Calu3 (cell line): ENCODE measurements around the gene DCST2. TPM values are rescaled to one million over a fixed set of nuclear protein-coding genes. Genes with fewer than 3 reads are reported as not detected.
A peak's percentile ranks its signal among the peaks of the same experiment; 100 is the strongest.
"Not testable (repeated sequence)": the region's sequence is repeated elsewhere in the genome, so short reads cannot be mapped to it uniquely, and the experiment has no call there.

Source experiments
- BruUV-seq: library from RNA; stranded (reverse); fragments of 400-500 nt; replicated peaks from 2 replicates; lab custom pipeline; 2021; lab: Mats Ljungman, UMichigan
- CTCF ChIA-PET: fragments of 300-600 bp; sonication (Branson Sonifier 250); formaldehyde crosslinking; loops from one replicate; lab custom pipeline; 2022; ENCODE audit warnings: antibody characterized with exemption; lab: Charles Lee
- DNase-seq: peaks from one replicate; pipeline ENCODE4 v3.0.0; 2022
- H3K27ac Mint-ChIP-seq: one replicate; pipeline ENCODE4 v1.8.0; 2022; ENCODE audit warnings: mixed read lengths; ENCODE audit not compliant: unreplicated experiment
- H3K27me3 Mint-ChIP-seq: one replicate; pipeline ENCODE4 v1.8.0; 2022; ENCODE audit warnings: mixed read lengths; ENCODE audit not compliant: unreplicated experiment
- H3K36me3 Mint-ChIP-seq: one replicate; pipeline ENCODE4 v1.8.0; 2022; ENCODE audit warnings: mild to moderate bottlenecking, moderate library complexity, mixed read lengths; ENCODE audit not compliant: insufficient read depth, unreplicated experiment
- H3K4me1 Mint-ChIP-seq: one replicate; pipeline ENCODE4 v1.8.0; 2022; ENCODE audit warnings: mild to moderate bottlenecking, low read depth, mixed read lengths; ENCODE audit not compliant: unreplicated experiment
- H3K4me3 Mint-ChIP-seq: one replicate; pipeline ENCODE4 v1.8.0; 2022; ENCODE audit warnings: mild to moderate bottlenecking, low read depth, moderate library complexity, mixed read lengths; ENCODE audit not compliant: unreplicated experiment
- H3K9me3 Mint-ChIP-seq: one replicate; pipeline ENCODE4 v1.8.0; 2022; ENCODE audit warnings: low read depth, mixed read lengths; ENCODE audit not compliant: unreplicated experiment
- intact Hi-C: fragments of 100-400 bp; cut with micrococcal nuclease; formaldehyde crosslinking; loops from one replicate; pipeline ENCODE4 v1.10.0; 2022; ENCODE audit not compliant: unreplicated experiment
- total RNA-seq: library from RNA; stranded (reverse); gene quantifications from 2 replicates; pipeline ENCODE4 v1.2.3, GENCODE V29; 2022
- TF ChIP-seq, protein P1 (sequence below): fragments of 200-600 bp; IDR thresholded peaks from one replicate; pipeline ENCODE4 v1.8.0; 2022; ENCODE audit warnings: antibody characterized with exemption; ENCODE audit not compliant: unreplicated experiment

Gene DCST2
- total RNA-seq, 1 experiment from 2014 or later: 1.4 TPM

DNA sequence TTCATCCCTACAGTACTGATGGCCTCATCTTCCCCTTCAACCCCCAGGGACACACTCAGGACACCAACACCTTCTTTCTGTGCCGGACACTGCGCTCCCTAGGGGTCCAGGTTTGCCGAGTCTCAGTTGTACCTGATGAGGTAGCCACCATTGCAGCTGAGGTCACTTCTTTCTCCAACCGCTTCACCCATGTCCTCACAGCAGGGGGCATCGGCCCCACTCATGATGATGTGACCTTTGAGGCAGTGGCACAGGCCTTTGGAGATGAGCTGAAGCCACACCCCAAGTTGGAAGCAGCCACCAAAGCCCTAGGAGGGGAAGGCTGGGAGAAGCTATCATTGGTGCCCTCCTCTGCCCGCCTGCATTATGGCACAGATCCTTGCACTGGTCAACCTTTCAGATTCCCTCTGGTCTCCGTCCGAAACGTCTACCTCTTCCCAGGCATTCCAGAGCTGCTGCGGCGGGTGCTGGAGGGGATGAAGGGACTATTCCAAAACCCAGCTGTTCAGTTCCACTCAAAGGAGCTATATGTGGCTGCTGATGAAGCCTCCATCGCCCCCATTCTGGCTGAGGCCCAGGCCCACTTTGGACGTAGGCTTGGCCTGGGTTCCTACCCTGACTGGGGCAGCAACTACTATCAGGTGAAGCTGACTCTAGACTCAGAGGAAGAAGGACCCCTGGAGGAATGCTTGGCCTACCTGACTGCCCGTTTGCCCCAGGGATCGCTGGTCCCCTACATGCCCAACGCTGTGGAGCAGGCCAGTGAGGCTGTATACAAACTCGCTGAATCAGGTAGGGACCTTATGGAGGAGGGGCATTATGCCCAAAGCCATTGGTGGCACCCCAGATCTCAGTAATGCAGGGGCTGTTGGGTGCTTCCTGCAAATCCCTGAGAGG lies 45.3 kb downstream of the DCST2 start:
- H3K9me3 Mint-ChIP-seq: no peaks in the 10 kb centered on the region
- H3K27ac Mint-ChIP-seq: no peak overlapping the region
- H3K36me3 Mint-ChIP-seq: peaks cover 30% of the 10 kb centered on the region
- intact Hi-C loops: no loop called here
- BruUV-seq: no TSS peak
- H3K27me3 Mint-ChIP-seq: no peaks in the 10 kb centered on the region
- H3K4me3 Mint-ChIP-seq: no peak overlapping the region
- no peak for DNase-seq
- TF ChIP-seq, protein P1, sequence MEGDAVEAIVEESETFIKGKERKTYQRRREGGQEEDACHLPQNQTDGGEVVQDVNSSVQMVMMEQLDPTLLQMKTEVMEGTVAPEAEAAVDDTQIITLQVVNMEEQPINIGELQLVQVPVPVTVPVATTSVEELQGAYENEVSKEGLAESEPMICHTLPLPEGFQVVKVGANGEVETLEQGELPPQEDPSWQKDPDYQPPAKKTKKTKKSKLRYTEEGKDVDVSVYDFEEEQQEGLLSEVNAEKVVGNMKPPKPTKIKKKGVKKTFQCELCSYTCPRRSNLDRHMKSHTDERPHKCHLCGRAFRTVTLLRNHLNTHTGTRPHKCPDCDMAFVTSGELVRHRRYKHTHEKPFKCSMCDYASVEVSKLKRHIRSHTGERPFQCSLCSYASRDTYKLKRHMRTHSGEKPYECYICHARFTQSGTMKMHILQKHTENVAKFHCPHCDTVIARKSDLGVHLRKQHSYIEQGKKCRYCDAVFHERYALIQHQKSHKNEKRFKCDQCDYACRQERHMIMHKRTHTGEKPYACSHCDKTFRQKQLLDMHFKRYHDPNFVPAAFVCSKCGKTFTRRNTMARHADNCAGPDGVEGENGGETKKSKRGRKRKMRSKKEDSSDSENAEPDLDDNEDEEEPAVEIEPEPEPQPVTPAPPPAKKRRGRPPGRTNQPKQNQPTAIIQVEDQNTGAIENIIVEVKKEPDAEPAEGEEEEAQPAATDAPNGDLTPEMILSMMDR: peak; percentile 18
- CTCF ChIA-PET: interaction anchor here (0.9 to 1.2 kb wide), 3 partner anchors 12 to 32 kb away, joined by 3 to 4 read pairs (median 4); partner anchors contain the start of gene PBXIP1
- H3K4me1 Mint-ChIP-seq: peaks cover 7% of the 10 kb centered on the region

DNA sequence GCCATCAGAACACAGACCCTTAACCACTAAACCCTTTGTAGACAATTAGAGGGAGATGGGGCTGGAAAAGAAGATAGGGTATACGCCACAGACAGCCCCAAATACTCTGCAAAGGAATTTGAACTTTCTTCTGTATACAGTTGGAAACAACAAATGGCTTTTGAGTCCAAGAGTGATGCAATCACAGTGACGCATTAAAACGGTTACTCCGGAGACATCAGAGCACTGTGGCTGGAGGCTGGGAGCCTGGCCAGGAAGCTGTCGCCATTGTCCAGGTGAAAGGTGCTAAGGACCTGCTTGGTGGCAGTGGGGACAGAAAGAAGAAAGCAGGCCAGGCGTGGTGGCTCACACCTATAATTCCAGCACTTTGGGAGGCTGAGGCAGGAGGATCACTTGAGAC lies 46.3 kb downstream of the DCST2 start:
- no peak overlapping the region for H3K27ac Mint-ChIP-seq
- peaks cover 21% of the 10 kb centered on the region for H3K36me3 Mint-ChIP-seq
- H3K27me3 Mint-ChIP-seq: no peaks in the 10 kb centered on the region

DNA sequence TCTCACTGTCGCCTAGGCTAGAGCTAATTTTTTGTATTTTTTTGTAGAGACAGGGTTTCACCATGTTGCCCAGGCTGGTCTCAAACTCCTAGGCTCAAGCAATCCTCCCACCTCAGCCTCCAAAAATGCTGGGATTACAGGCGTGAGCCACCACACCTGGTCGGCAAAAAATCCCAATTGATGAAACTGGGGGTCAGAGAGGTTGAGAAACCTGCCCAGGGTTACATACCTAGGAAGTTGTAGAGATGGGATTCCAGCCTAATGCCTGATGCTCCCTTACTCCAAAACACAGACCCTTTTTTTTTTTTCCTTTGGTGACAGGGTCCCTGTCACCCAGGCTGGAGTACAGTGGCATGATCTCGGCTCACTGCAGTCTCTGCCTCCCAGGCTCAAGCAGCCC lies 46.8 kb downstream of the DCST2 start:
- BruUV-seq, CTCF ChIA-PET, H3K4me1 Mint-ChIP-seq, H3K9me3 Mint-ChIP-seq, H3K27me3 Mint-ChIP-seq, DNase-seq, H3K27ac Mint-ChIP-seq, H3K4me3 Mint-ChIP-seq, intact Hi-C loops: not testable (repeated sequence)
- H3K36me3 Mint-ChIP-seq: peaks cover 21% of the 10 kb centered on the region

More for the DNA sequence above, 46.3 kb downstream of the DCST2 start:
- Mint-ChIP-seq H3K4me1 (peaks cover 7% of the 10 kb centered on the region), H3K9me3 (no peaks in the 10 kb centered on the region), H3K4me3 (no peak overlapping the region)
- CTCF ChIA-PET: interaction anchor here (0.9 kb wide), 1 partner anchor 31 kb away, joined by 3 read pairs; the partner anchor contains the start of gene PBXIP1
- TF ChIP-seq, protein P1: no peak
- intact Hi-C loops: no loop called here
- no TSS peak for BruUV-seq
- no peak for DNase-seq

DNA sequence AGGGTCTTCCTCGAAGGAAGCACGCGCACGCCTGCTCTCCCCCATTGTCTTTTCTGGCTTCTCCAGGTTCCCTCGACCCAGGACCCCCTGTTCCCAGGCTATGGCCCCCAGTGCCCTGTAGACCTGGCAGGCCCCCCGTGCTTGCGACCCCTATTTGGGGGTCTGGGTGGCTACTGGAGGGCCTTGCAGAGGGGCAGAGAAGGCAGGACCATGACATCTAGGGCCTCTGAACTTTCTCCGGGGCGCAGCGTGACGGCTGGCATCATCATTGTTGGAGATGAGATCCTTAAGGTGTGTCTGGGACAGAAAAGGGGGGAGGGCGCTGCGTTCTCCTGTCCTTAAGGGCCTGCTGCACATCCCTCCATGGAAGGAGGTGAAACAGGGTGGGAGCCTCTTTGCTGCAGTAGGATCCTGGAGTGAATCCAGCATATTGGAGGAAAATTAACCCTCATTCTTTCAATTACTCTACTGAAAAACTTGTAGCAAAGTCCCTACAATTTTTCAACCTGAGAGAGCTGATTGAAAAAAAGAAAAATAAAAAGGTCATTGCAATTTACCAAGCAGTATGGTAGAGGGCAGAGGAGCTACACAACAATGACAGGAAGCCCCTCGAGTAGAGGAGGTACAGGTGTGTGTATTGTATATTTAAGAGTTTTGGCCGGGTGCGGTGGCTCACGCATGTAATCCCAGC lies 49.7 kb downstream of the DCST2 start:
- intact Hi-C loops: no loop called here
- no peak overlapping the region for H3K27ac Mint-ChIP-seq
- TF ChIP-seq, protein P1: no peak

More for the DNA sequence above, 49.7 kb downstream of the DCST2 start:
- no TSS peak for BruUV-seq
- no peak overlapping the region for H3K4me3 Mint-ChIP-seq
- no peaks in the 10 kb centered on the region for H3K27me3 Mint-ChIP-seq
- no peaks in the 10 kb centered on the region for H3K9me3 Mint-ChIP-seq
- CTCF ChIA-PET: interaction anchor here (0.6 to 2.8 kb wide), 8 partner anchors 8 to 77 kb away, joined by 4 to 11 read pairs (median 6); partner anchors contain the start of genes LENEP and PBXIP1
- H3K4me1 Mint-ChIP-seq: peaks cover 7% of the 10 kb centered on the region
- peaks cover 38% of the 10 kb centered on the region for H3K36me3 Mint-ChIP-seq
- no peak for DNase-seq
